Prostate gland (tissue), 2 donors: Measurements from ENCODE around the gene SHANK1. TPM values are rescaled to one million over a fixed set of nuclear protein-coding genes. Genes with fewer than 3 reads are reported as not detected.

Experiments used
- DNase-seq: peaks from one replicate; pipeline ENCODE4 v3.0.0-alpha.2; 2019; ENCODE audit warnings: low spot score
- H3K27ac ChIP-seq, 2 donors: fragments of 200-600 bp; sonication (generic); 2 replicates each; pipeline ENCODE4 v1.5.1; 2017 to 2019
- H3K27me3 ChIP-seq: fragments of 200-600 bp; sonication (generic); replicated peaks from 2 replicates; pipeline ENCODE4 v1.5.1; 2019; ENCODE audit not compliant: insufficient read depth
- H3K36me3 ChIP-seq, 2 donors: fragments of 200-600 bp; sonication (generic); 1 replicate in 1 of 2; 2 replicates in 1 of 2; pipeline versions ENCODE4 v1.5.1 to v1.8.1; 2017 to 2019
- H3K4me1 ChIP-seq: fragments of 200-600 bp; sonication (generic); replicated peaks from 2 replicates; pipeline ENCODE4 v1.5.1; 2019
- H3K4me3 ChIP-seq, 2 donors: fragments of 200-600 bp; sonication (generic); 2 replicates each; pipeline ENCODE4 v1.5.1; 2017 to 2019
- H3K9me3 ChIP-seq: fragments of 200-600 bp; sonication (generic); 2 replicates; pipeline ENCODE4 v1.5.1; 2017
- CTCF ChIP-seq, 4 experiments: fragments of 200-600 bp in 2 of 4; fragments of 450-650 bp in 2 of 4; sonication (generic) in 2 of 4; IDR thresholded peaks; 1 replicate in 3 of 4; 2 replicates in 1 of 4; pipeline ENCODE4 v1.5.1; 2016 to 2019; ENCODE audit warnings: antibody characterized with exemption in 4 of 4, mild to moderate bottlenecking in 2 of 4, moderate library complexity in 2 of 4
- POLR2A ChIP-seq: fragments of 450-650 bp; IDR thresholded peaks from one replicate; pipeline ENCODE4 v1.6.1; 2016; ENCODE audit warnings: antibody characterized with exemption, mild to moderate bottlenecking
- POLR2AphosphoS5 ChIP-seq: sonication (generic); formaldehyde crosslinking; IDR thresholded peaks from one replicate; pipeline ENCODE4 v1.6.1; 2017; ENCODE audit warnings: antibody characterized with exemption
- WGBS: methylation state at CpG from one replicate; pipeline ENCODE4 v1.1.5; 2018; 5-methylcytosine and 5-hydroxymethylcytosine counted together
- intact Hi-C: fragments of 100-400 bp; cut with DNase I; formaldehyde crosslinking; loops from one replicate; pipeline ENCODE4 v1.14.2; 2022
- total RNA-seq, 2 donors: library from RNA; depleted of rRNA; stranded (reverse); fragments of >200 nt; gene quantifications; one replicate each; pipeline ENCODE4 v1.1.0, GENCODE V29; 2016

Gene SHANK1
- total RNA-seq, 2 donors from 2014 or later = 0.91 to 2.3 TPM

GRCh38 chr19:50649433-50650391 is 69.9 kb downstream of the SHANK1 start, which contains the start of gene C19orf81:
C19orf81 (plus strand) TSS chr19:50649445; CDS start chr19:50649445, 0 bp downstream.
- Histone ChIP-seq H3K4me3 (no peak within 1 kb of the TSS), H3K36me3 (no peaks in the 10 kb centered on the region), H3K4me1 (no peaks in the 10 kb centered on the region), H3K9me3 (no peaks in the 10 kb centered on the region), H3K27me3 (no peaks in the 10 kb centered on the region), H3K27ac (no peak within 1 kb of the TSS)
- 30% methylated on average over 7 of the region's 7 CpGs for WGBS
- intact Hi-C loops = no loop called here
- no peak for DNase-seq
- TF ChIP-seq POLR2AphosphoS5 = no peak
- TF ChIP-seq CTCF (IDR thresholded peaks at IDR 0.05) = no peak
- TF ChIP-seq POLR2A = no peak

- no peak overlapping the region for H3K27ac ChIP-seq
- no peaks in the 10 kb centered on the region for H3K4me1 ChIP-seq
- no peak overlapping the region for H3K4me3 ChIP-seq
- no peak for DNase-seq
- H3K9me3 ChIP-seq = no peaks in the 10 kb centered on the region
- no peaks in the 10 kb centered on the region for H3K27me3 ChIP-seq
- WGBS = 35% methylated on average over 5 of the region's 5 CpGs
- intact Hi-C loops = no loop called here
- no peaks in the 10 kb centered on the region for H3K36me3 ChIP-seq
- TF ChIP-seq POLR2AphosphoS5 (no peak), POLR2A (no peak), CTCF (IDR thresholded peaks at IDR 0.05) (no peak)
Measured at GRCh38 chr19:50648659-50649058, 70.9 kb downstream of the SHANK1 start.

- Histone ChIP-seq H3K4me1 (no peaks in the 10 kb centered on the region), H3K36me3 (no peaks in the 10 kb centered on the region), H3K27me3 (no peaks in the 10 kb centered on the region), H3K27ac (no peak overlapping the region), H3K9me3 (no peaks in the 10 kb centered on the region), H3K4me3 (no peak overlapping the region)
- intact Hi-C loops = no loop called here
- DNase-seq = no peak
- WGBS = 73% methylated on average over 10 of the region's 10 CpGs
- TF ChIP-seq POLR2A (no peak), POLR2AphosphoS5 (no peak), CTCF (IDR thresholded peaks at IDR 0.05) (no peak)
Measured at GRCh38 chr19:50647879-50648615, 71.6 kb downstream of the SHANK1 start.

GRCh38 chr19:50646074-50646807 is 73.4 kb downstream of the SHANK1 start:
- no peak overlapping the region for H3K27ac ChIP-seq
- no peaks in the 10 kb centered on the region for H3K27me3 ChIP-seq
- no peak for DNase-seq
- WGBS = 51% methylated on average over 6 of the region's 6 CpGs
- no peaks in the 10 kb centered on the region for H3K9me3 ChIP-seq
- H3K36me3 ChIP-seq = no peaks in the 10 kb centered on the region
- intact Hi-C loops = no loop called here
- H3K4me1 ChIP-seq = no peaks in the 10 kb centered on the region
- TF ChIP-seq POLR2AphosphoS5 (no peak), POLR2A (no peak), CTCF (IDR thresholded peaks at IDR 0.05) (no peak)
- no peak overlapping the region for H3K4me3 ChIP-seq
